PC-3 (cell line): ENCODE results near the gene SLC16A13. TPM values are rescaled to one million over a fixed set of nuclear protein-coding genes. Genes with fewer than 3 reads are reported as not detected.

Source experiments
- ATAC-seq: fragments of 200-7000 bp; cut with Tn5 transposase; 2 replicates; pipeline ENCODE4 v1.9.1; 2020; ENCODE audit warnings: mild to moderate bottlenecking, moderate library complexity
- BruUV-seq: library from RNA; stranded (reverse); fragments of 400-500 nt; replicated peaks from 2 replicates; lab custom pipeline; 2021; lab: Mats Ljungman, UMichigan
- CTCF ChIA-PET: fragments of 300-600 bp; sonication (Branson Sonifier 250); formaldehyde crosslinking; loops from one replicate; lab custom pipeline; 2022; ENCODE audit warnings: antibody characterized with exemption; lab: Charles Lee
- POLR2A ChIA-PET: fragments of 300-600 bp; sonication (Branson Sonifier 250); formaldehyde crosslinking; loops from one replicate; lab custom pipeline; 2022; ENCODE audit warnings: antibody characterized with exemption; ENCODE audit not compliant: unreplicated experiment; lab: Charles Lee
- DNase-seq: peaks from one replicate; pipeline ENCODE4 v3.0.0-alpha.2; 2015
- H2AFZ ChIP-seq: fragments of 300-600 bp; sonication (generic); 2 replicates; pipeline ENCODE4 v1.6.0; 2016; ENCODE audit warnings: antibody characterized with exemption, low read length
- H3F3A ChIP-seq: fragments of 300-600 bp; sonication (generic); one replicate; pipeline ENCODE4 v1.6.0; 2017; ENCODE audit warnings: antibody characterized with exemption, low read length, control low read depth, mild to moderate bottlenecking; ENCODE audit not compliant: unreplicated experiment
- H3K27ac ChIP-seq: fragments of 300-600 bp; sonication (generic); 2 replicates; pipeline ENCODE4 v1.5.1; 2016; ENCODE audit warnings: mild to moderate bottlenecking, low read length
- H3K27me3 ChIP-seq: fragments of 300-600 bp; sonication (generic); 2 replicates; pipeline ENCODE4 v1.6.1; 2016; ENCODE audit warnings: low read length, mixed read lengths
- H3K36me3 ChIP-seq: fragments of 300-600 bp; sonication (generic); 2 replicates; pipeline ENCODE4 v1.6.1; 2016; ENCODE audit warnings: low read depth, mixed run types, low read length, mixed read lengths
- H3K4me1 ChIP-seq: fragments of 300-600 bp; sonication (generic); 2 replicates; pipeline ENCODE4 v1.5.1; 2016; ENCODE audit warnings: low read length; ENCODE audit not compliant: insufficient read depth
- H3K4me2 ChIP-seq: fragments of 300-600 bp; sonication (generic); 2 replicates; pipeline ENCODE4 v1.6.0; 2016; ENCODE audit warnings: low read length
- H3K4me3 ChIP-seq: fragments of 300-600 bp; sonication (generic); 2 replicates; pipeline ENCODE4 v1.5.1; 2016; ENCODE audit warnings: mild to moderate bottlenecking, low read length, mixed read lengths
- H3K79me2 ChIP-seq: fragments of 300-600 bp; sonication (generic); 2 replicates; pipeline ENCODE4 v1.6.1; 2017; ENCODE audit warnings: low read length, mixed read lengths
- H3K9ac ChIP-seq: fragments of 300-600 bp; sonication (generic); 2 replicates; pipeline ENCODE4 v1.6.0; 2016; ENCODE audit warnings: mild to moderate bottlenecking, low read length
- H3K9me2 ChIP-seq: fragments of 300-600 bp; sonication (generic); replicated peaks from 2 replicates; pipeline ENCODE4 v1.6.1; 2016; ENCODE audit warnings: mixed run types, low read length, mixed read lengths
- H3K9me3 ChIP-seq: fragments of 300-600 bp; sonication (generic); 2 replicates; pipeline ENCODE4 v1.6.1; 2016; ENCODE audit warnings: low read length, mixed read lengths
- H4K20me1 ChIP-seq: fragments of 300-600 bp; sonication (generic); 2 replicates; pipeline ENCODE4 v1.6.1; 2016; ENCODE audit warnings: low read length, mixed read lengths
- EZH2 ChIP-seq: fragments of 300-600 bp; sonication (generic); IDR thresholded peaks from one replicate; pipeline ENCODE4 v1.6.1; 2017; ENCODE audit warnings: antibody characterized with exemption, mild to moderate bottlenecking, low read length; ENCODE audit not compliant: unreplicated experiment
- EZH2phosphoT487 ChIP-seq: fragments of 300-600 bp; sonication (generic); IDR thresholded peaks from 2 replicates; pipeline ENCODE4 v1.6.1; 2018; ENCODE audit warnings: mild to moderate bottlenecking, antibody characterized with exemption, low read length, borderline replicate concordance
- intact Hi-C: fragments of 100-400 bp; cut with micrococcal nuclease; formaldehyde crosslinking; loops from 2 replicates; pipeline ENCODE4 v1.9.0; 2023
- total RNA-seq: library from RNA; depleted of rRNA; stranded (reverse); fragments of >200 nt; gene quantifications from 2 replicates; pipeline ENCODE4 v1.2.3, GENCODE V29; 2014
- TF ChIP-seq, protein P1 (sequence below): fragments of 300-600 bp; sonication (generic); conservative IDR thresholded peaks from 2 replicates; pipeline ENCODE4 v1.5.1; 2017; ENCODE audit warnings: antibody characterized with exemption, low read depth, mild to moderate bottlenecking, low read length

SLC16A13 gene
- total RNA-seq, 1 experiment from 2014 or later: 0.62 TPM

- Histone ChIP-seq H3K27ac (no peak overlapping the region), H3K9ac (no peak overlapping the region), H3K27me3 (no peaks in the 10 kb centered on the region), H3K79me2 (no peaks in the 10 kb centered on the region), H3K4me3 (no peak overlapping the region), H2AFZ (no peak overlapping the region), H3F3A (no peaks in the 10 kb centered on the region), H3K36me3 (no peaks in the 10 kb centered on the region), H3K4me1 (no peaks in the 10 kb centered on the region), H3K9me2 (no peaks in the 10 kb centered on the region), H3K4me2 (no peak overlapping the region), H4K20me1 (no peaks in the 10 kb centered on the region), H3K9me3 (no peaks in the 10 kb centered on the region)
- ATAC-seq (no peak), DNase-seq (no peak)
- no TSS peak for BruUV-seq
- CTCF ChIA-PET: no interaction called here
- TF ChIP-seq, protein P1, sequence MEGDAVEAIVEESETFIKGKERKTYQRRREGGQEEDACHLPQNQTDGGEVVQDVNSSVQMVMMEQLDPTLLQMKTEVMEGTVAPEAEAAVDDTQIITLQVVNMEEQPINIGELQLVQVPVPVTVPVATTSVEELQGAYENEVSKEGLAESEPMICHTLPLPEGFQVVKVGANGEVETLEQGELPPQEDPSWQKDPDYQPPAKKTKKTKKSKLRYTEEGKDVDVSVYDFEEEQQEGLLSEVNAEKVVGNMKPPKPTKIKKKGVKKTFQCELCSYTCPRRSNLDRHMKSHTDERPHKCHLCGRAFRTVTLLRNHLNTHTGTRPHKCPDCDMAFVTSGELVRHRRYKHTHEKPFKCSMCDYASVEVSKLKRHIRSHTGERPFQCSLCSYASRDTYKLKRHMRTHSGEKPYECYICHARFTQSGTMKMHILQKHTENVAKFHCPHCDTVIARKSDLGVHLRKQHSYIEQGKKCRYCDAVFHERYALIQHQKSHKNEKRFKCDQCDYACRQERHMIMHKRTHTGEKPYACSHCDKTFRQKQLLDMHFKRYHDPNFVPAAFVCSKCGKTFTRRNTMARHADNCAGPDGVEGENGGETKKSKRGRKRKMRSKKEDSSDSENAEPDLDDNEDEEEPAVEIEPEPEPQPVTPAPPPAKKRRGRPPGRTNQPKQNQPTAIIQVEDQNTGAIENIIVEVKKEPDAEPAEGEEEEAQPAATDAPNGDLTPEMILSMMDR: no peak
- no peak for TF ChIP-seq EZH2
- no peak for TF ChIP-seq EZH2phosphoT487
- POLR2A ChIA-PET: no interaction called here
- intact Hi-C loops: no loop called here
Observed at GRCh38 chr17:7072406-7072805, 36.6 kb downstream of the SLC16A13 start.

- ATAC-seq: no peak
- no peaks in the 10 kb centered on the region for H3K9me3 ChIP-seq
- H3K27ac ChIP-seq: no peak overlapping the region
- no peak overlapping the region for H3K4me2 ChIP-seq
- no peaks in the 10 kb centered on the region for H3K27me3 ChIP-seq
- H3K9ac ChIP-seq: no peak overlapping the region
- TF ChIP-seq EZH2 (no peak), EZH2phosphoT487 (no peak)
- TF ChIP-seq, protein P1: no peak
- H4K20me1 ChIP-seq: no peaks in the 10 kb centered on the region
- no peak overlapping the region for H2AFZ ChIP-seq
- no TSS peak for BruUV-seq
- POLR2A ChIA-PET: no interaction called here
- CTCF ChIA-PET: no interaction called here
- H3K36me3 ChIP-seq: no peaks in the 10 kb centered on the region
- H3K4me3 ChIP-seq: no peak overlapping the region
- intact Hi-C loops: no loop called here
- H3F3A ChIP-seq: no peaks in the 10 kb centered on the region
- H3K9me2 ChIP-seq: no peaks in the 10 kb centered on the region
- H3K4me1 ChIP-seq: no peaks in the 10 kb centered on the region
- no peaks in the 10 kb centered on the region for H3K79me2 ChIP-seq
- no peak for DNase-seq
Observed at GRCh38 chr17:7074931-7075330, 39.1 kb downstream of the SLC16A13 start.

- no TSS peak for BruUV-seq
- Histone ChIP-seq H3K9me2 (no peaks in the 10 kb centered on the region), H3K9ac (no peak overlapping the region), H3K79me2 (no peaks in the 10 kb centered on the region), H3K4me3 (no peak overlapping the region), H2AFZ (no peak overlapping the region), H3K4me2 (no peak overlapping the region), H3K27me3 (no peaks in the 10 kb centered on the region), H4K20me1 (no peaks in the 10 kb centered on the region), H3K36me3 (no peaks in the 10 kb centered on the region), H3K9me3 (no peaks in the 10 kb centered on the region), H3F3A (no peaks in the 10 kb centered on the region), H3K4me1 (no peaks in the 10 kb centered on the region), H3K27ac (no peak overlapping the region)
- ChIA-PET CTCF (no interaction called here), POLR2A (no interaction called here)
- intact Hi-C loops: no loop called here
- TF ChIP-seq EZH2 (no peak), EZH2phosphoT487 (no peak)
- TF ChIP-seq, protein P1: no peak
- DNase-seq: no peak
- no peak for ATAC-seq
Observed at GRCh38 chr17:7077911-7078546, 42.2 kb downstream of the SLC16A13 start.
